Glomerular visceral epithelial cell (primary cell): ENCODE measurements around the gene RERE.
"Not testable (repeated sequence)": the region's sequence is repeated elsewhere in the genome, so short reads cannot be mapped to it uniquely, and the experiment has no call there.

ENCODE experiments used
- DNase-seq: peaks from one replicate; pipeline ENCODE4 v3.0.0-alpha.2; 2016; ENCODE audit errors: extremely low spot score

RERE gene

GRCh38 chr1:8517661-8518489 is 299.6 kb downstream of the RERE start:
- DNase-seq: no peak

GRCh38 chr1:8516793-8517556 is 300.5 kb downstream of the RERE start:
- DNase-seq: no peak

- DNase-seq: no peak
Measured at GRCh38 chr1:8516278-8516777, 301.1 kb downstream of the RERE start.

- DNase-seq: no peak
Measured at GRCh38 chr1:8512504-8512903, 304.9 kb downstream of the RERE start.

GRCh38 chr1:8510041-8510823 is 307.2 kb downstream of the RERE start:
- no peak for DNase-seq

- no peak for DNase-seq
Measured at GRCh38 chr1:8509579-8509978, 307.9 kb downstream of the RERE start.

- DNase-seq: no peak
Measured at GRCh38 chr1:8506995-8507615, 310.3 kb downstream of the RERE start.

- no peak for DNase-seq
Measured at GRCh38 chr1:8506456-8506855, 311.0 kb downstream of the RERE start.

GRCh38 chr1:8503842-8504241 is 313.6 kb downstream of the RERE start:
- DNase-seq: no peak

- DNase-seq: not testable (repeated sequence)
Measured at GRCh38 chr1:8502949-8503348, 314.5 kb downstream of the RERE start.

- no peak for DNase-seq
Measured at GRCh38 chr1:8497210-8497819, 320.1 kb downstream of the RERE start.

- DNase-seq: no peak
Measured at GRCh38 chr1:8496473-8496872, 321.0 kb downstream of the RERE start.

- DNase-seq: no peak
Measured at GRCh38 chr1:8495928-8496401, 321.5 kb downstream of the RERE start.

GRCh38 chr1:8494681-8495080 is 322.8 kb downstream of the RERE start:
- no peak for DNase-seq

GRCh38 chr1:8493916-8494540 is 323.4 kb downstream of the RERE start:
- DNase-seq: no peak

GRCh38 chr1:8487249-8487648 is 330.2 kb downstream of the RERE start:
- DNase-seq: no peak

GRCh38 chr1:8486047-8486446 is 331.4 kb downstream of the RERE start:
- DNase-seq: no peak

GRCh38 chr1:8483586-8483985 is 333.9 kb downstream of the RERE start:
- DNase-seq: no peak

- no peak for DNase-seq
Measured at GRCh38 chr1:8482979-8483381, 334.5 kb downstream of the RERE start.

GRCh38 chr1:8481650-8482380 is 335.6 kb downstream of the RERE start:
- DNase-seq: no peak
